ENCODE results near the gene MICU1.

The MICU1 gene

GRCh38 chr10:72637398-72637857, 11.5 kb upstream of the MICU1 start:
- in situ Hi-C loops (cut with MboI; ENCODE audit: low sequenced_read_pairs) = no loop called here

GRCh38 chr10:72630144-72630543, 4.3 kb upstream of the MICU1 start:
- in situ Hi-C loops (cut with MboI; ENCODE audit: low sequenced_read_pairs) = no loop called here

- in situ Hi-C loops (cut with MboI; ENCODE audit: low sequenced_read_pairs) = no loop called here
Observed at GRCh38 chr10:72626444-72626754, 520 bp upstream of the MICU1 start.

GRCh38 chr10:72625276-72625607, 637 bp downstream of the MICU1 start:
- in situ Hi-C loops (cut with MboI; ENCODE audit: low sequenced_read_pairs) = no loop called here

- in situ Hi-C loops (cut with MboI; ENCODE audit: low sequenced_read_pairs) = no loop called here
Observed at GRCh38 chr10:72622271-72622670, 3.6 kb downstream of the MICU1 start.

- in situ Hi-C loops (cut with MboI; ENCODE audit: low sequenced_read_pairs) = no loop called here
Observed at GRCh38 chr10:72616716-72617115, 9.2 kb downstream of the MICU1 start.

- in situ Hi-C loops (cut with MboI; ENCODE audit: low sequenced_read_pairs) = no loop called here
Observed at GRCh38 chr10:72615970-72616369, 9.9 kb downstream of the MICU1 start.

GRCh38 chr10:72612203-72612826, 13.6 kb downstream of the MICU1 start:
- in situ Hi-C loops (cut with MboI; ENCODE audit: low sequenced_read_pairs) = no loop called here

- in situ Hi-C loops (cut with MboI; ENCODE audit: low sequenced_read_pairs) = no loop called here
Observed at GRCh38 chr10:72611783-72612182, 14.1 kb downstream of the MICU1 start.

GRCh38 chr10:72610466-72610865, 15.4 kb downstream of the MICU1 start:
- in situ Hi-C loops (cut with MboI; ENCODE audit: low sequenced_read_pairs) = no loop called here

GRCh38 chr10:72605122-72605521, 20.8 kb downstream of the MICU1 start:
- in situ Hi-C loops (cut with MboI; ENCODE audit: low sequenced_read_pairs) = no loop called here

- in situ Hi-C loops (cut with MboI; ENCODE audit: low sequenced_read_pairs) = no loop called here
Observed at GRCh38 chr10:72601144-72601543, 24.7 kb downstream of the MICU1 start.

GRCh38 chr10:72598769-72599701, 26.8 kb downstream of the MICU1 start:
- in situ Hi-C loops (cut with MboI; ENCODE audit: low sequenced_read_pairs) = no loop called here

GRCh38 chr10:72597897-72598296, 28.0 kb downstream of the MICU1 start:
- in situ Hi-C loops (cut with MboI; ENCODE audit: low sequenced_read_pairs) = no loop called here

GRCh38 chr10:72595436-72595835, 30.4 kb downstream of the MICU1 start:
- in situ Hi-C loops (cut with MboI; ENCODE audit: low sequenced_read_pairs) = no loop called here

GRCh38 chr10:72593963-72594362, 31.9 kb downstream of the MICU1 start:
- in situ Hi-C loops (cut with MboI; ENCODE audit: low sequenced_read_pairs) = no loop called here

GRCh38 chr10:72588266-72588665, 37.6 kb downstream of the MICU1 start:
- in situ Hi-C loops (cut with MboI; ENCODE audit: low sequenced_read_pairs) = no loop called here

GRCh38 chr10:72587568-72587967, 38.3 kb downstream of the MICU1 start:
- in situ Hi-C loops (cut with MboI; ENCODE audit: low sequenced_read_pairs) = no loop called here

GRCh38 chr10:72574636-72575035, 51.2 kb downstream of the MICU1 start:
- in situ Hi-C loops (cut with MboI; ENCODE audit: low sequenced_read_pairs) = no loop called here

GRCh38 chr10:72573079-72573478, 52.8 kb downstream of the MICU1 start:
- in situ Hi-C loops (cut with MboI; ENCODE audit: low sequenced_read_pairs) = no loop called here

GRCh38 chr10:72567889-72568640, 57.8 kb downstream of the MICU1 start:
- in situ Hi-C loops (cut with MboI; ENCODE audit: low sequenced_read_pairs) = loop anchor here (10.0 kb wide), 1 partner anchor 193 kb away; no protein-coding TSS in a partner anchor

GRCh38 chr10:72567421-72567820, 58.5 kb downstream of the MICU1 start:
- in situ Hi-C loops (cut with MboI; ENCODE audit: low sequenced_read_pairs) = loop anchor here (10.0 kb wide), 1 partner anchor 193 kb away; no protein-coding TSS in a partner anchor

Data from HL-60/S4 (cell line).